ENCODE data around the gene KLHL21.

GRCh38 chr1:6603238-6603914 is 707 bp upstream of the KLHL21 start:
- TF ChIP-seq HDGF (IDR thresholded peaks at IDR 0.05; ENCODE audit: borderline replicate concordance) (no peak), ZNF384 (IDR thresholded peaks at IDR 0.05) (no peak), PKNOX1 (IDR thresholded peaks at IDR 0.05) (no peak), BHLHE40 (IDR thresholded peaks at IDR 0.05; ENCODE audit: borderline replicate concordance) (no peak), FOXK2 (IDR thresholded peaks at IDR 0.05) (no peak), NFRKB (IDR thresholded peaks at IDR 0.05) (no peak), ELF4 (IDR thresholded peaks at IDR 0.05) (no peak), L3MBTL2 (conservative IDR thresholded peaks at IDR 0.05) (no peak), SP1 (IDR thresholded peaks at IDR 0.05) (no peak), LEF1 (IDR thresholded peaks at IDR 0.05; ENCODE audit: borderline replicate concordance) (no peak), ARNT (IDR thresholded peaks at IDR 0.05) (no peak), TARDBP (IDR thresholded peaks at IDR 0.05) (no peak), FOXA1 (IDR thresholded peaks at IDR 0.05) (no peak)

Measured in HEK293T (cell line).